GM23248 (cell line): ENCODE data around the gene GLRB. TPM values are rescaled to one million over a fixed set of nuclear protein-coding genes. Genes with fewer than 3 reads are reported as not detected.
"Not testable (repeated sequence)": the region's sequence is repeated elsewhere in the genome, so short reads cannot be mapped to it uniquely, and the experiment has no call there.

ENCODE experiments used
- DNase-seq: peaks from one replicate; pipeline ENCODE4 v3.0.0-alpha.2; 2015
- H2AFZ ChIP-seq: fragments of 200-600 bp; sonication (generic); 2 replicates; pipeline ENCODE4 v1.6.1; 2016; ENCODE audit warnings: antibody characterized with exemption
- H3F3A ChIP-seq: fragments of 200-600 bp; sonication (generic); 2 replicates; pipeline ENCODE4 v1.6.1; 2016; ENCODE audit warnings: mild to moderate bottlenecking, antibody characterized with exemption, mixed run types; ENCODE audit not compliant: insufficient read depth
- H3K27ac ChIP-seq: fragments of 200-600 bp; sonication (generic); 2 replicates; pipeline ENCODE4 v1.5.1; 2016; ENCODE audit warnings: mild to moderate bottlenecking
- H3K27me3 ChIP-seq: fragments of 200-600 bp; sonication (generic); replicated peaks from 2 replicates; pipeline ENCODE4 v1.6.1; 2016; ENCODE audit warnings: mild to moderate bottlenecking; ENCODE audit not compliant: insufficient read depth
- H3K36me3 ChIP-seq: fragments of 200-600 bp; sonication (generic); 2 replicates; pipeline ENCODE4 v1.6.1; 2016; ENCODE audit warnings: low read depth, mild to moderate bottlenecking
- H3K4me1 ChIP-seq: fragments of 200-600 bp; sonication (generic); 2 replicates; pipeline ENCODE4 v1.6.1; 2016; ENCODE audit warnings: mild to moderate bottlenecking; ENCODE audit not compliant: insufficient read depth
- H3K4me2 ChIP-seq: fragments of 200-600 bp; sonication (generic); one replicate; pipeline ENCODE4 v1.6.1; 2016; ENCODE audit warnings: mild to moderate bottlenecking; ENCODE audit not compliant: unreplicated experiment
- H3K4me3 ChIP-seq: fragments of 200-600 bp; sonication (generic); 2 replicates; pipeline ENCODE4 v1.5.1; 2016; ENCODE audit warnings: mild to moderate bottlenecking
- H3K79me2 ChIP-seq: fragments of 200-600 bp; sonication (generic); 2 replicates; pipeline ENCODE4 v1.6.1; 2016; ENCODE audit warnings: mild to moderate bottlenecking; ENCODE audit not compliant: insufficient read depth
- H3K9ac ChIP-seq: fragments of 200-600 bp; sonication (generic); 2 replicates; pipeline ENCODE4 v1.6.1; 2016; ENCODE audit warnings: mild to moderate bottlenecking
- H3K9me2 ChIP-seq: fragments of 200-600 bp; sonication (generic); 2 replicates; pipeline ENCODE4 v1.6.1; 2016; ENCODE audit warnings: mixed run types, mild to moderate bottlenecking, moderate library complexity; ENCODE audit not compliant: insufficient read depth
- H3K9me3 ChIP-seq: fragments of 200-600 bp; sonication (generic); one replicate; pipeline ENCODE4 v1.6.1; 2017; ENCODE audit warnings: low read depth
- H4K20me1 ChIP-seq: fragments of 200-600 bp; sonication (generic); 2 replicates; pipeline ENCODE4 v1.6.0; 2016; ENCODE audit not compliant: insufficient read depth
- EZH2 ChIP-seq: fragments of 200-600 bp; sonication (generic); IDR thresholded peaks from 2 replicates; pipeline ENCODE4 v1.6.1; 2018; ENCODE audit warnings: antibody characterized with exemption, mild to moderate bottlenecking; ENCODE audit not compliant: insufficient read depth, poor library complexity, severe bottlenecking
- EZH2phosphoT487 ChIP-seq: fragments of 200-600 bp; sonication (generic); IDR thresholded peaks from 2 replicates; pipeline ENCODE4 v1.6.1; 2018; ENCODE audit warnings: antibody characterized with exemption, moderate library complexity, mild to moderate bottlenecking, low read depth; ENCODE audit not compliant: insufficient read depth
- WGBS, 2 experiments: methylation state at CpG; one replicate each; pipeline ENCODE4 v1.1.6; 2015 to 2017; ENCODE audit warnings: low lambda C conversion rate in 2 of 2, low coverage in 1 of 2; ENCODE audit errors: missing lambda C conversion rate in 2 of 2; 5-methylcytosine and 5-hydroxymethylcytosine counted together
- in situ Hi-C: fragments of 300-500 bp; cut with MboI; formaldehyde crosslinking; loops from 2 replicates; pipeline ENCODE4 v1.15.0; 2020
- polyA plus RNA-seq: library from polyadenylated mRNA; unstranded; fragments of >200 nt; fragmentation: Nextera tagmentation; extraction: Ambion mirVana; gene quantifications from 2 replicates; pipeline ENCODE4 v1.2.1, GENCODE V29; 2016
- total RNA-seq: library from RNA; depleted of rRNA; stranded (reverse); fragments of >200 nt; shearing (Covaris generic); gene quantifications from 2 replicates; pipeline ENCODE4 v1.2.3, GENCODE V29; 2014

The GLRB gene
- total and polyA plus RNA-seq, 2 experiments from 2014 or later = 7.6 to 12.3 TPM

GRCh38 chr4:157057218-157057617, 18.7 kb upstream of the GLRB start:
- no peak overlapping the region for H3K27ac ChIP-seq
- no peak overlapping the region for H3K9ac ChIP-seq
- H3K9me2 ChIP-seq = no peaks in the 10 kb centered on the region
- TF ChIP-seq EZH2 = no peak
- TF ChIP-seq EZH2phosphoT487 = no peak
- no peak overlapping the region for H2AFZ ChIP-seq
- WGBS, 2 experiments = 5 to 19% methylated on average over 1 of the region's 1 CpG
- H3K27me3 ChIP-seq = no peaks in the 10 kb centered on the region
- no peaks in the 10 kb centered on the region for H3K36me3 ChIP-seq
- no peaks in the 10 kb centered on the region for H3K9me3 ChIP-seq
- in situ Hi-C loops = no loop called here
- no peak overlapping the region for H3K4me3 ChIP-seq
- H3K4me1 ChIP-seq = no peaks in the 10 kb centered on the region
- no peak for DNase-seq
- no peaks in the 10 kb centered on the region for H3F3A ChIP-seq
- no peak overlapping the region for H3K4me2 ChIP-seq
- H4K20me1 ChIP-seq = no peaks in the 10 kb centered on the region
- H3K79me2 ChIP-seq = no peaks in the 10 kb centered on the region

DNA sequence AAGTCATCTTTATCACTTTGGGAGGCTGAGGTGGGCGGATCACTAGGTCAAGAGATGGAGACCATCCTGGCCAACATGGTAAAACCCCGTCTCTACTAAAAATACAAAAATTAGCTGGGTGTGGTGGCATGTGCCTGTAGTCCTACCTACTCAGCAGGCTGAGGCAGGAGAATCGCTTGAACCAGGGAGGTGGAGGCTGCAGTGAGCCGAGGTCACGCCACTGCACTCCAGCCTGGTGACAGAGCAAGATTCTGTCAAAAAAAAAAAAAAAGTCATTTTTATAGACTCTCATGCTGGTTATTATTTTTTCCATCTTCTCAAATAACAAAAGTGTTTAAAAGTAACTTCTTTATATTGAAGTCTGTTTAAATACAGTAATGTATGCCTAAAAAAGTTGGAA, 17.1 kb upstream of the GLRB start:
- DNase-seq, H3K27me3 ChIP-seq, H3K4me1 ChIP-seq, H3K9me3 ChIP-seq, H3F3A ChIP-seq, H3K4me3 ChIP-seq, H3K9ac ChIP-seq, H4K20me1 ChIP-seq, H3K79me2 ChIP-seq, in situ Hi-C loops, H3K36me3 ChIP-seq, H3K27ac ChIP-seq, H2AFZ ChIP-seq, H3K9me2 ChIP-seq, H3K4me2 ChIP-seq: not testable (repeated sequence)
- WGBS, 2 experiments = 93% methylated on average over 5 of the region's 5 CpGs

GRCh38 chr4:157072002-157072401, 3.9 kb upstream of the GLRB start:
- no peaks in the 10 kb centered on the region for H3K79me2 ChIP-seq
- H3K9me3 ChIP-seq = no peaks in the 10 kb centered on the region
- H2AFZ ChIP-seq = no peak overlapping the region
- no peak overlapping the region for H3K4me3 ChIP-seq
- H3K9me2 ChIP-seq = no peaks in the 10 kb centered on the region
- H3F3A ChIP-seq = no peaks in the 10 kb centered on the region; the same call in 1 of the 2 replicates
- peak overlapping the region; percentile 12 for H3K4me2 ChIP-seq
- TF ChIP-seq EZH2phosphoT487 = no peak
- TF ChIP-seq EZH2 = no peak
- no peaks in the 10 kb centered on the region for H3K27me3 ChIP-seq
- H4K20me1 ChIP-seq = no peaks in the 10 kb centered on the region
- in situ Hi-C loops = no loop called here
- H3K36me3 ChIP-seq = no peaks in the 10 kb centered on the region
- H3K4me1 ChIP-seq = peaks cover 11% of the 10 kb centered on the region
- DNase-seq = peak; percentile 67
- H3K9ac ChIP-seq = no peak overlapping the region
- H3K27ac ChIP-seq = no peak overlapping the region

- DNase-seq = no peak
- H3K27ac ChIP-seq = no peak overlapping the region
- 91 to 99% methylated on average over 2 of the region's 2 CpGs for WGBS, 2 experiments
- TF ChIP-seq EZH2 = no peak
- TF ChIP-seq EZH2phosphoT487 = no peak
- no peaks in the 10 kb centered on the region for H3K79me2 ChIP-seq
- no peaks in the 10 kb centered on the region for H3K27me3 ChIP-seq
- no peaks in the 10 kb centered on the region for H3K36me3 ChIP-seq
- in situ Hi-C loops = no loop called here
- peaks cover 11% of the 10 kb centered on the region for H3K4me1 ChIP-seq
- no peaks in the 10 kb centered on the region; the same call in 1 of the 2 replicates for H3F3A ChIP-seq
- no peaks in the 10 kb centered on the region for H3K9me2 ChIP-seq
- no peaks in the 10 kb centered on the region for H4K20me1 ChIP-seq
- H2AFZ ChIP-seq = peak overlapping the region; percentile 96
- H3K4me3 ChIP-seq = peak overlapping the region; percentile 85
- H3K9me3 ChIP-seq = no peaks in the 10 kb centered on the region
- peak overlapping the region; percentile 65; the same call in 1 of the 2 replicates for H3K9ac ChIP-seq
- peak overlapping the region; percentile 69 for H3K4me2 ChIP-seq
Observed at GRCh38 chr4:157075401-157075800, 549 bp upstream of the GLRB start.

DNA sequence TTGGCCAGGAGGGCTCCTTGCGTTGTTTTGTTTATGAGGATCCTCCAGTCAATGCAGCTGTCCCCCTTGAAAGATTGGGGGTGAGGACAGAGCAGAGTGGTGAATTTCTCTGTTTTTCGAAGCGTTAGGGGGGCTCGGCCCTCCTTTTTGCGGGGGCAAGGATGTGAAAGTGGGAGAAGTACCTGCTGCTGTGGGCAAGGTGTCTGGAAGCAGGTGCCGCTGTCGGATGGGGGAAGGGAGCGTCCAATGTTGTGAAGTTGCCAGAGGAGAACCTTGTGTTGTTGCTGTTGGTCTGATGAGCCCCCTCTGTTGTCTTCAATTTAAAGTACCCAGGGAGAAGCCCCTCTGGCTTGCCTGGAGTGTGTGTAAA, 613 bp downstream of the GLRB start:
- DNase-seq = no peak
- WGBS, 2 experiments = 0 to 4% methylated on average over 8 of the region's 8 CpGs
- TF ChIP-seq EZH2 = no peak
- TF ChIP-seq EZH2phosphoT487 = no peak
- Histone ChIP-seq H3K9ac (peak overlapping the region; percentile 65), H2AFZ (peak overlapping the region; percentile 96), H3K4me2 (peak overlapping the region; percentile 69), H4K20me1 (no peaks in the 10 kb centered on the region), H3F3A (no peaks in the 10 kb centered on the region; the same call in 1 of the 2 replicates), H3K9me2 (no peaks in the 10 kb centered on the region), H3K27me3 (no peaks in the 10 kb centered on the region), H3K4me1 (peaks cover 9% of the 10 kb centered on the region), H3K79me2 (no peaks in the 10 kb centered on the region), H3K9me3 (no peaks in the 10 kb centered on the region), H3K27ac (no peak overlapping the region), H3K36me3 (no peaks in the 10 kb centered on the region), H3K4me3 (peak overlapping the region; percentile 85)
- in situ Hi-C loops = no loop called here
